HepG2 (cell line): ENCODE data around the gene PCP4L1.

Experiments used
- CTCF ChIP-seq: sonication (generic); formaldehyde crosslinking; IDR thresholded peaks from 2 replicates; pipeline ENCODE4 v1.5.0; 2020; ENCODE audit warnings: mild to moderate bottlenecking, missing genetic modification reagents, moderate library complexity
- HNRNPL ChIP-seq: fragments of 200-400 bp; formaldehyde crosslinking; IDR thresholded peaks from 2 replicates; pipeline ENCODE4 v1.6.1; 2017; ENCODE audit warnings: mild to moderate bottlenecking, low read depth, low read length
- KMT2B ChIP-seq: IDR thresholded peaks from 2 replicates; pipeline ENCODE4 v1.6.1; 2016; ENCODE audit warnings: missing genetic modification reagents, missing compliant biosample characterization
- MAX ChIP-seq: IDR thresholded peaks from 2 replicates; pipeline ENCODE4 v1.6.1; 2012; ENCODE audit warnings: inconsistent platforms
- MLX ChIP-seq: IDR thresholded peaks from 2 replicates; pipeline ENCODE4 v1.6.1; 2016
- NKX3-1 ChIP-seq: sonication (generic); formaldehyde crosslinking; IDR thresholded peaks from 2 replicates; pipeline ENCODE4 v1.5.0; 2020; ENCODE audit warnings: missing genetic modification reagents
- POLR2AphosphoS2 ChIP-seq: IDR thresholded peaks from 2 replicates; pipeline ENCODE4 v1.6.1; 2011; ENCODE audit warnings: low read depth, low read length, improper control_type of control experiment
- THYN1 ChIP-seq: sonication (generic); formaldehyde crosslinking; IDR thresholded peaks from 2 replicates; pipeline ENCODE4 v1.8.1; 2023; ENCODE audit warnings: low read depth, mild to moderate bottlenecking, moderate library complexity, missing genetic modification reagents, borderline replicate concordance
- ZBTB26 ChIP-seq: IDR thresholded peaks from 2 replicates; pipeline ENCODE4 v1.6.1; 2016; ENCODE audit warnings: missing compliant biosample characterization, missing genetic modification reagents, borderline replicate concordance
- TF ChIP-seq, protein P1 (sequence below): sonication (generic); formaldehyde crosslinking; IDR thresholded peaks from 2 replicates; pipeline ENCODE4 v1.4.0; 2020; ENCODE audit warnings: low read depth, missing genetic modification reagents

- TF ChIP-seq CTCF (no peak), THYN1 (CRISPR knock-in tag) (0 out of 2 replicates have a peak, but pooled peaks have one; percentile 2), KMT2B (no peak), ZBTB26 (peak; percentile 35; the same call in 1 of the 2 replicates), HNRNPL (no peak), NKX3-1 (CRISPR knock-in tag) (no peak), MAX (no peak), POLR2AphosphoS2 (no peak), MLX (CRISPR knock-in tag) (no peak)
- TF ChIP-seq, protein P1, sequence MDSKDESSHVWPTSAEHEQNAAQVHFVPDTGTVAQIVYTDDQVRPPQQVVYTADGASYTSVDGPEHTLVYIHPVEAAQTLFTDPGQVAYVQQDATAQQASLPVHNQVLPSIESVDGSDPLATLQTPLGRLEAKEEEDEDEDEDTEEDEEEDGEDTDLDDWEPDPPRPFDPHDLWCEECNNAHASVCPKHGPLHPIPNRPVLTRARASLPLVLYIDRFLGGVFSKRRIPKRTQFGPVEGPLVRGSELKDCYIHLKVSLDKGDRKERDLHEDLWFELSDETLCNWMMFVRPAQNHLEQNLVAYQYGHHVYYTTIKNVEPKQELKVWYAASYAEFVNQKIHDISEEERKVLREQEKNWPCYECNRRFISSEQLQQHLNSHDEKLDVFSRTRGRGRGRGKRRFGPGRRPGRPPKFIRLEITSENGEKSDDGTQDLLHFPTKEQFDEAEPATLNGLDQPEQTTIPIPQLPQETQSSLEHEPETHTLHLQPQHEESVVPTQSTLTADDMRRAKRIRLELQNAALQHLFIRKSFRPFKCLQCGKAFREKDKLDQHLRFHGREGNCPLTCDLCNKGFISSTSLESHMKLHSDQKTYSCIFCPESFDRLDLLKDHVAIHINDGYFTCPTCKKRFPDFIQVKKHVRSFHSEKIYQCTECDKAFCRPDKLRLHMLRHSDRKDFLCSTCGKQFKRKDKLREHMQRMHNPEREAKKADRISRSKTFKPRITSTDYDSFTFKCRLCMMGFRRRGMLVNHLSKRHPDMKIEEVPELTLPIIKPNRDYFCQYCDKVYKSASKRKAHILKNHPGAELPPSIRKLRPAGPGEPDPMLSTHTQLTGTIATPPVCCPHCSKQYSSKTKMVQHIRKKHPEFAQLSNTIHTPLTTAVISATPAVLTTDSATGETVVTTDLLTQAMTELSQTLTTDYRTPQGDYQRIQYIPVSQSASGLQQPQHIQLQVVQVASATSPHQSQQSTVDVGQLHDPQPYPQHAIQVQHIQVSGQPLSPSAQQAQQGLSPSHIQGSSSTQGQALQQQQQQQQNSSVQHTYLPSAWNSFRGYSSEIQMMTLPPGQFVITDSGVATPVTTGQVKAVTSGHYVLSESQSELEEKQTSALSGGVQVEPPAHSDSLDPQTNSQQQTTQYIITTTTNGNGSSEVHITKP (CRISPR knock-in tag), result peak; percentile 74; the same call in 1 of the 2 replicates
Observed at GRCh38 chr1:161223805-161224694, 34.5 kb upstream of the PCP4L1 start.
